GDM1 (cell line): ENCODE measurements around the gene TSC22D1.
"Not testable (repeated sequence)": the region's sequence is repeated elsewhere in the genome, so short reads cannot be mapped to it uniquely, and the experiment has no call there.

Experiments used
- DNase-seq: peaks from one replicate; lab custom pipeline; 2025; lab: John Stamatoyannopoulos, UW

Gene TSC22D1

GRCh38 chr13:44573071-44573470 lies 3.1 kb downstream of the TSC22D1 start:
- no peak for DNase-seq

DNA sequence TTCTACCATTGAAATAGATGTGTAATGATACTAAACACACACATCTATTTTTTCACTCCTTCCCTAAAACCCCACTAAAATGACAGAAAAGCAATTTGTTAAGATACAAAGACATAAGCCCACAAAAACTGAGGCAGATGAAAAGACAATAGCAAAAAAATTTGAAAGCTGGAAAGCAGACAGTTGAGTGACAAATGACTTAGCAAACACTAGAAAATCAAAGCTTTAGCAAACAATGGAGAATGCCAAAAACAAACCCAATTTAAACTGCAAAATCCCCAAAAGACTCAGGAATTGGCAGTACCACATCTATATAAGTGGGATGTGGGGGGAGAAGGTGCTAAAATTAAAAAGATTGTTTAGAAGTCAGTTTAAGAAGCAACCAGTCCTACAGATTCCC lies 9.5 kb downstream of the TSC22D1 start:
- no peak for DNase-seq

- no peak for DNase-seq
Measured at GRCh38 chr13:44565881-44566280, 10.2 kb downstream of the TSC22D1 start.

- no peak for DNase-seq
Measured at GRCh38 chr13:44564936-44565335, 11.2 kb downstream of the TSC22D1 start.

GRCh38 chr13:44562853-44563252 lies 13.3 kb downstream of the TSC22D1 start:
- DNase-seq: not testable (repeated sequence)

DNA sequence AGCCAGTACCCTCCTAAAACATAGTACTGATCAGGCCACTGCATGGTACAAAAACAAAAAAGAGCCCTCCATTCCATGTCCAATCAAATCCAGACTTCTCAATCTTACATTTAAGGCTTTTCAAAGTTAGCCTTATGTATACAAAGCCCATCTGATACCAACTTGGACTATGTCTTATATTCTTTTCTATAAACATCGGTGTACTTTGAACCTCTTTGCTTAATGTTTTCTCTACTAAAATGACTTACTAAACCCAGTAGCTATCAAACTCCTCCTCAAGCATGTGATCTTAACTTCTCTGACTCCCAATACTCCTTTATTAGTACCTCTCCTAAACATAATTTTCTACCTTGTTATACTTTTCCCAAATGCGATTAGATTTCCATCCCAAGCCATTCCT lies 14.8 kb downstream of the TSC22D1 start:
- DNase-seq: no peak

GRCh38 chr13:44557986-44558385 lies 18.1 kb downstream of the TSC22D1 start:
- DNase-seq: no peak

DNA sequence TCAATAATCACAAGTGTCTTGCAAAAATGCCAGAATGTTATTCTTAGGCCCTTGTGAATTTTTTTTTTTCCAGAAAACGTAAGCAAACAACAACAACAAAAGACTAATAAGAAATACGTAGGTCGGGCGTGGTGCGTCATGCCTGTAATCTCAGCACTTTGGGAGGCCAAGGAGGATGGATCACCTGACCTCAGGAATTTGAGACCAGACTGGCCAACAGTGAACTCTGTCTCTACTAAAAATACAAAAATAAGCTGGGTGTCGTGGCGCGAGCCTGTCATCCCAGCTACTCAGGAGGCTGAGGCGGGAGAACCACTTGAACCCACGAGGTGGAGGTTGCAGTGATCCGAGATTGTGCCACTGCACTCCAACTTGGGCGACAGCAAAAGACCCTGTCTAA lies 20.9 kb downstream of the TSC22D1 start:
- no peak for DNase-seq

- no peak for DNase-seq
Measured at GRCh38 chr13:44549476-44549875, 26.7 kb downstream of the TSC22D1 start.

GRCh38 chr13:44546164-44546563 lies 30.0 kb downstream of the TSC22D1 start:
- no peak for DNase-seq

GRCh38 chr13:44543369-44543768 lies 32.8 kb downstream of the TSC22D1 start:
- DNase-seq: no peak

DNA sequence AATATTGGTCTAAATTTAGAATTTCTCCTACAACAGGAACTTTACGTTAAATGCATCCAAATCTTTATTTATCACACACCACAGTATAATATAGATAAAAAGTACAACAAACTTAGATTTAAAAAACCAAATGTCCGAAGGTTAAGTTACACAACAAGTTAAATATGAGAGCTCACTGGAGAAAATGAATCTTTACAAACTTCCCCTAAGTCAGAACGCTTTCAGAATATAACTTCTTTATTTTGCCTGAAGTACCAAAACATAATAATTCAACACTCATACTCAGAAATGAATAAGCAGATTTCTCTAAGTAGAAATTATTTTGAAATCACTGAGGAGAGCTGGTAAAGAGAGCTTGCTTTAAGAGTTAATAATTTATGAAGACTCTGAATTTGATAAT lies 33.8 kb downstream of the TSC22D1 start:
- no peak for DNase-seq

- no peak for DNase-seq
Measured at GRCh38 chr13:44541601-44542000, 34.5 kb downstream of the TSC22D1 start.

- DNase-seq: no peak
Measured at GRCh38 chr13:44540761-44541434, 35.2 kb downstream of the TSC22D1 start.

- DNase-seq: no peak
Measured at GRCh38 chr13:44537248-44537647, 38.9 kb downstream of the TSC22D1 start.

GRCh38 chr13:44523146-44524015 lies 52.7 kb downstream of the TSC22D1 start:
- no peak for DNase-seq

- DNase-seq: no peak
Measured at GRCh38 chr13:44519642-44520041, 56.5 kb downstream of the TSC22D1 start.

- DNase-seq: no peak
Measured at GRCh38 chr13:44516771-44517170, 59.4 kb downstream of the TSC22D1 start.

- no peak for DNase-seq
Measured at GRCh38 chr13:44514278-44514677, 61.9 kb downstream of the TSC22D1 start.

DNA sequence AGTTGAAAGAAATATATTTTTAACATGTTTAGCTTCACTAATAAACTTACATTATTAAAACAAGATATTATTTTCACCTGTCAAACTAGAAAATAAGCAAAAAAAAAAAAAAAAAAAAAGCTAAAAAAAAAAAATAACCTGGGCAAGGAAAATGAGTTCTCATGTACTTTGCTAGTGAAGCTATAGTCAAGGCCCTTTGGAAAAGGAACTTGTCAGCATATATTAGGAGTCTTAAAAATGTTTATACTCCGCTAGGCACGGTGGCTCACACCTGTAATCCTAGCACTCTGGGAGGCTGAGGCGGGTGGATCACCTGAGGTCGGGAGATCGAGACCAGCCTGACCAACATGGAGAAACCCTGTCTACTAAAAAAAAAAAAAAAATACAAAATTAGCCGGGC lies 66.3 kb downstream of the TSC22D1 start:
- not testable (repeated sequence) for DNase-seq

DNA sequence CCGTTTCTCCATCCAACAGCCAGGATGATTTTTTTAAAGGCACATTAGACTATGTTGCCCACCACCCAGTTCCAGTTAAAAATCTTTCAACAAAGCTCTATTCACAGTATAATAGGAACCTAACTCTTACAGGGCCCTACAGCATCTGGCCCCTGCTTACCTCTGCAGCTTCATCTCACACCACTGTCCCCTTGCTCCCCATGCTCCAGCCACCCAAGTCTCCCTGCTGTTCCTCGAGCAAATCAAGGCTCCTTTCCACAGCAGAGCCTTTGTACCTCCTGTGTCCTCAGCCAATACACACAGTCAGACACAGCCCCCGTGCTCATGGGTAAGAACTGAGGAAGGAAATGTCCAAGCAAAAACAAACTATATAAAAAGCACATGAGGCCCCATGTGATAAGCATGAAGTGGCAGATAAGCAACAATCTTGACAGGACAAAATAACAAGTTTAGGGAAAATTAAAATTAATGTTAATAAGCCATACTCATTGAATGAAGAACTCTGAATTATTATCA lies 67.5 kb downstream of the TSC22D1 start:
- no peak for DNase-seq

- DNase-seq: no peak
Measured at GRCh38 chr13:44507639-44508038, 68.5 kb downstream of the TSC22D1 start.

- DNase-seq: no peak
Measured at GRCh38 chr13:44506719-44507118, 69.4 kb downstream of the TSC22D1 start.
